Nephron (organoid): ENCODE measurements around the gene ASTL.

ENCODE experiments used
- H3K27ac Mint-ChIP-seq, 3 experiments: 2 replicates each; pipeline ENCODE4 v1.8.0; 2020; ENCODE audit warnings: mixed read lengths in 3 of 3, mild to moderate bottlenecking in 2 of 3, moderate library complexity in 1 of 3
- H3K27me3 Mint-ChIP-seq: 2 replicates; pipeline ENCODE4 v1.8.0; 2021; ENCODE audit warnings: low read depth, mild to moderate bottlenecking, moderate library complexity, mixed read lengths
- H3K36me3 Mint-ChIP-seq: 2 replicates; pipeline ENCODE4 v1.8.0; 2020; ENCODE audit warnings: low read depth, mixed read lengths
- H3K4me1 Mint-ChIP-seq: 2 replicates; pipeline ENCODE4 v1.8.0; 2020; ENCODE audit warnings: mixed read lengths
- H3K4me3 Mint-ChIP-seq, 3 experiments: 2 replicates each; pipeline ENCODE4 v1.8.0; 2020; ENCODE audit warnings: mild to moderate bottlenecking in 3 of 3, mixed read lengths in 3 of 3, moderate library complexity in 2 of 3
- H3K9me3 Mint-ChIP-seq: 2 replicates; pipeline ENCODE4 v1.8.0; 2020; ENCODE audit warnings: mixed read lengths
- CTCF ChIP-seq, 3 experiments: fragments of 200-600 bp; sonication (generic); IDR thresholded peaks; one replicate each; pipeline ENCODE4 v1.5.0; 2021; ENCODE audit warnings: antibody characterized with exemption in 3 of 3; ENCODE audit not compliant: unreplicated experiment in 3 of 3

ASTL gene

DNA sequence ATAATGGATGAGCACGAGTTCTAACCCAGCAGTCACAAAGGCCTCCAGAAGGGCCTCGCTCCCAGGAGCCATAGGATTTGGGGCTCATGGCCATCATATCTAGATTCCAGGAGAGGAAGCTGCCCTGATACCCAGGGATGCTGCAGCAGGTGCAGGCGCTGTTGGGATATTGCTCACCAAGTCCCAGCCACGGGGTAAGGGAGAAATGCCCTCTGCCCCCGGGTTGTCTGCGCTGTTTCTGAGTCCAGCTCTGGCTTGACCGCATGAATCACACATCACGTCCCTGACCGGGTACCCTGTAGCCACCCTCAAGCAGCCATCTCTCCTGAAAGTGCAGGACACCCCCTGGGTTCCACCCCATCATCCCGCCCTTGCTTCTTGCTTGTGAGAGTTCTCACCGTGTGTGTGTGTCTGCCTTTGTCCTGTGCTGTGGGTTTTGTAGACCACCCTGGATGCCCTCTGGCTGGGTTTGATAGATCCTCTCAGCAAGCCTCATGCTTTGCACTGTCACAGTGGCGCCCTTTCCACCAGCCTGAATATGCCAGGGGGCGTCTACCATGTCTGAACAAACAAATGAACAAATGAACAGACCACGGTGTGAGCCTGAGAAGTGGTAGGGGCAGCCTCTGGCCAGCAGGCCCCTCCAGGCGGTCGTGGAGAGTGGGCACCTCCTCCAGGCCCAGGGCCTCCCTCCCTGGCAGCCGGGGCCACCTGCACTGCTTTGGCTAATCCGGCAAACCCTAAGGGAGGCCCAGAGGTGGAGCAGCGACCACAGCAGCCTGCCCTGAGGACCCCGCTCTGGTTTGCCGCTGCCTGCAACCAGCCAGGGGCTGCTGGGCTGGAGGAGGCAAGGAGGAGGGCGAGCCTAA lies 54.1 kb downstream of the ASTL start:
- Mint-ChIP-seq H3K9me3 (peaks cover 3% of the 10 kb centered on the region), H3K36me3 (no peaks in the 10 kb centered on the region), H3K4me3 (no peak overlapping the region), H3K4me1 (peaks cover 6% of the 10 kb centered on the region), H3K27ac (no peak overlapping the region), H3K27me3 (peaks cover 4% of the 10 kb centered on the region)
- TF ChIP-seq CTCF (IDR thresholded peaks at IDR 0.05; ENCODE audit: unreplicated experiment in 3 of 3), result no peak

DNA sequence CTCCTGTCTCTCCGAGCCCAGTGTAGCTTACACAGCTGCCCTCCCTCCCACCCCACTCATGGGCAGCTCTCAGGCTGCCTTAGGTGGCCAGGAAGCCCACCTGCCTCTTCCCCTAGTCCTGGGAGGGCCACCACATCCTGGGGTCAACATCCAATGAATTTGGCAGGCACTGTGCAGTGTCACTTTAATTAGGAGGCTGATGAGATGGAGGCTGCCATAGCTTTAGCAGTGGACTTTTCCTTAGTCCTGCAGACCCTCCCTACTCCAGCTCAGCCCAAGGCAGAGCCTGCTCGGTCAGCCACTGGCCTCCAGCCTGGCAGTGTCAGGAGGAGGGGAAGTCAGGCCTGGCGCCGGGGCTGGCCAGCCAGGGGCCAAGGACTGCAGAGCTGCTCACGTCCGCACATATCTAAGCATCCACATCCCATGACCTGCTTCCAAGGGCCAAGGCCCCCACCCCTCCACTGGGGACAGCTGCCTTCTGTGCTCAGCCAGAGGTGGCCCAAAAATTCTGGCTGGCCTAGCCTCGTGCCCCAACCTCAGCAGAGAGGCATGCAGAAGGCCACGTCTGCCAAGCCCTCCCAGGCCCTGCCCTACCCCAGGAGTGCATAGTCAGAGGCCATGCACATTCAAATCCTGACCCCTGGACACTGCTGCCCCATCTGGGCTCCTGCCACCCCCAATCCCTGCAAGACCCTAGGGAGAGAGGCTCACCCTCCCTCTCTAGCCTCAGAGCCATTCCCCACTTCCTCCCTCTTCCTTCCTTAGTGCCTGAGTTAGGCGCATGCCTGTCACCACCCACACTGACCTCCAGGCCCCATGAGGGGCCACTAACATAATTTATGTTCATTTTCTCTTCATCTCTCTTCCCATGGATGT lies 55.0 kb downstream of the ASTL start:
- Mint-ChIP-seq H3K27me3 (peaks cover 4% of the 10 kb centered on the region), H3K4me3 (no peak overlapping the region), H3K9me3 (peaks cover 3% of the 10 kb centered on the region), H3K27ac (no peak overlapping the region), H3K4me1 (peaks cover 6% of the 10 kb centered on the region), H3K36me3 (no peaks in the 10 kb centered on the region)
- no peak for TF ChIP-seq CTCF (IDR thresholded peaks at IDR 0.05; ENCODE audit: unreplicated experiment in 3 of 3)

DNA sequence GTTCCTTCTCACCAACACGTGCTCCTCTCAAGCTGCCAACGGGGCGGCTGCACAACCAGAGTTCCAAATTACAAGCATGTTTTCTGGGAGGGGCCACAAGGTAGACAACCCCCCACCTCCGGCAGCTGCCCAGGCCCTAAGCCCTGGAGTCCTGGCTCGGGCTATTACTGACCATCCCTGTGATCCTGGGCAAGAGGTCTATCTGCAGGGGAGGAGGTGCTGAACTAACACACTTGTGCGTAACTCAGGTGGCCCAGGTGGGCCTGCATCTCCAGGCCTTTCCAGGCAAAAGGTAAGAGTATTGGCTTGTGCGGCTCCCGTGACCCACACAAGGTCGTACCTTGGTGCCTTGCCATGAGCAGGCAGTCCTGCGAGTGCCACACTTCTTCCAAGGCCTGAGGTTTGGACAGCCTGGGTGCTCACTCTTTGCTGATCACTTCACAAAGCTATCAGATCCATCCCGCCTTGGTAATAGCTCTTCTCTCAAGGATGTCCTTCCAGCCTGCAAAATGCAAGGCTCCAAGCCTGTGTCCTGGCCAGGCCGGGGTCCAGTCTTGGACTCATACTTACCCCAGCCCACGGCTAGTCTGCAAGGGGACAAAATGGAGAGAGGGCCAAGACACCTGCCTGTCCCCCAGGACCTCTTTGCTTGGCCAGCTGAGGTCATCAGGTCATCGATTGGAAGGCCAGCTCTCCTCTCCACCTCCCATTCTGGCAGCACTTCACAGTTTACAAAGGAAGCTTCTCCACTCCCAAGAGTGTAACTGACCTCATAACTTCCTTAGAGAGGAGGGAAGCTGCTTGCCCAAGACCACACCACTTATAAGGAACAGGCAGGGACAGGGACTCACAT lies 55.9 kb downstream of the ASTL start:
- Mint-ChIP-seq H3K4me1 (peaks cover 6% of the 10 kb centered on the region), H3K27me3 (peaks cover 4% of the 10 kb centered on the region), H3K4me3 (no peak overlapping the region), H3K27ac (no peak overlapping the region), H3K36me3 (no peaks in the 10 kb centered on the region), H3K9me3 (peaks cover 6% of the 10 kb centered on the region)
- TF ChIP-seq CTCF (IDR thresholded peaks at IDR 0.05; ENCODE audit: unreplicated experiment in 3 of 3), result no peak

DNA sequence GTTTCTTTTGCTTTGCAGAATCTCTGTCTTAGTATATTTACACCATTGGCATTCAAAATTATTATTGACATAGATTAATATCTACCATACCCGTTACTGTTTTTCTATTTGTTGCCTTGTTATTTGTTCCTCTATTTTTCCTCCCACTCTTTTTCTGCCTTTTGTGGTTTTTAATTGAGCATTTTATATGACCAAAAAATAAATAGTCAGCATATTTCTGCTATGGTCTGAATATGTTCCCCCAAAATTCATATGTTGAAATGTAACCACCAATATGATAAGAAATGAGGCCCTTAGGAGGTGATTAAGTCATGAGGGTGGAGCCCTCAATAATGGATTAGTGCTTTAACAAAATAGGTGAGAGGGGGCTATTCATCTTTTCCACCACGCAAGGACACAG lies 57.3 kb downstream of the ASTL start:
- no peak overlapping the region for H3K4me3 Mint-ChIP-seq
- no peak for TF ChIP-seq CTCF (IDR thresholded peaks at IDR 0.05; ENCODE audit: unreplicated experiment in 3 of 3)
- H3K27ac Mint-ChIP-seq, result no peak overlapping the region
- no peaks in the 10 kb centered on the region for H3K36me3 Mint-ChIP-seq
- H3K4me1 Mint-ChIP-seq, result peaks cover 6% of the 10 kb centered on the region
- H3K9me3 Mint-ChIP-seq, result peaks cover 8% of the 10 kb centered on the region
- H3K27me3 Mint-ChIP-seq, result peaks cover 4% of the 10 kb centered on the region

GRCh38 chr2:96075199-96075771 lies 63.0 kb downstream of the ASTL start:
- no peak overlapping the region for H3K4me3 Mint-ChIP-seq

More at GRCh38 chr2:96075199-96075771, 63.0 kb downstream of the ASTL start:
- no peaks in the 10 kb centered on the region for H3K36me3 Mint-ChIP-seq
- no peak for TF ChIP-seq CTCF (IDR thresholded peaks at IDR 0.05; ENCODE audit: unreplicated experiment in 3 of 3)
- H3K9me3 Mint-ChIP-seq, result peaks cover 21% of the 10 kb centered on the region
- peaks cover 27% of the 10 kb centered on the region for H3K4me1 Mint-ChIP-seq
- peaks cover 11% of the 10 kb centered on the region for H3K27me3 Mint-ChIP-seq
- no peak overlapping the region for H3K27ac Mint-ChIP-seq
